ENCODE data around the gene TMEM154. TPM values are rescaled to one million over a fixed set of nuclear protein-coding genes. Genes with fewer than 3 reads are reported as not detected.

TMEM154 gene
- total RNA-seq, 1 experiment from 2014 or later = 0.22 TPM

- Histone ChIP-seq H4K20me1 (ENCODE audit: insufficient read depth, low read depth, low read length) (no peaks in the 10 kb centered on the region), H3K4me1 (ENCODE audit: low read length) (peaks cover 11% of the 10 kb centered on the region), H3K36me3 (ENCODE audit: insufficient read depth, low read length) (no peaks in the 10 kb centered on the region), H3K4me2 (ENCODE audit: low read depth, low read length, poor library complexity, severe bottlenecking) (no peak overlapping the region), H3K27ac (ENCODE audit: low read length) (no peak overlapping the region), H3K27me3 (ENCODE audit: low read length) (no peaks in the 10 kb centered on the region), H3K4me3 (ENCODE audit: low read length) (no peak overlapping the region), H3K79me2 (ENCODE audit: low read length) (no peaks in the 10 kb centered on the region), H3K9me2 (replicated peaks; ENCODE audit: insufficient read depth, low read length) (no peaks in the 10 kb centered on the region), H3K9me3 (ENCODE audit: low read length) (no peaks in the 10 kb centered on the region), H3K9ac (ENCODE audit: low read length) (no peak overlapping the region), H2AFZ (ENCODE audit: low read length) (no peak overlapping the region)
- DNase-seq = no peak
Measured at GRCh38 chr4:152680988-152681603, 1.3 kb upstream of the TMEM154 start.

GRCh38 chr4:152678841-152679240 is 956 bp downstream of the TMEM154 start:
- Histone ChIP-seq H2AFZ (ENCODE audit: low read length) (no peak overlapping the region), H3K27me3 (ENCODE audit: low read length) (no peaks in the 10 kb centered on the region), H3K36me3 (ENCODE audit: insufficient read depth, low read length) (no peaks in the 10 kb centered on the region), H3K9ac (ENCODE audit: low read length) (no peak overlapping the region), H3K4me2 (ENCODE audit: low read depth, low read length, poor library complexity, severe bottlenecking) (no peak overlapping the region), H3K4me3 (ENCODE audit: low read length) (no peak overlapping the region), H3K9me2 (replicated peaks; ENCODE audit: insufficient read depth, low read length) (no peaks in the 10 kb centered on the region), H3K9me3 (ENCODE audit: low read length) (no peaks in the 10 kb centered on the region), H3K4me1 (ENCODE audit: low read length) (peaks cover 11% of the 10 kb centered on the region), H4K20me1 (ENCODE audit: insufficient read depth, low read depth, low read length) (no peaks in the 10 kb centered on the region), H3K79me2 (ENCODE audit: low read length) (no peaks in the 10 kb centered on the region), H3K27ac (ENCODE audit: low read length) (no peak overlapping the region)
- DNase-seq = no peak

DNA sequence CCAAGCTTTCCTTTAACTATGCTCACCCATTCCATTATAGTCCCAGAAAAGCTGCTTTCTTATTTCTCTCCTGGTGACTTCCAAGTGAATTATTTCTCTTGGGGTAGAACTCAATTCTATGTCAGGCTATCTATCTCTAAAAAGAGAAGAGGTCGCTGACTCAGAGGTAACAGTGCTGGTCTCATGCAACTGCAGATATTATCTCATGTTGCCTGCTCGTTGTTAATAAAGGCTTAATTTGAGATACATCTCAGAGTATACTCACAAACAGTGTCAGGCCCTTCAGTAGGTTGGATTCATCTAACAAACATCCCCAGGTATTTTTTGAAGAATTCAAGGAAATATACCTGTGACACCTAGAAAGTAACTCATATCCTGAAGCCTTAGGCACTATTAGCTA is 2.7 kb downstream of the TMEM154 start:
- Histone ChIP-seq H3K9me2 (replicated peaks; ENCODE audit: insufficient read depth, low read length) (no peaks in the 10 kb centered on the region), H2AFZ (ENCODE audit: low read length) (no peak overlapping the region), H3K4me1 (ENCODE audit: low read length) (peaks cover 11% of the 10 kb centered on the region), H3K27ac (ENCODE audit: low read length) (no peak overlapping the region), H3K9ac (ENCODE audit: low read length) (no peak overlapping the region), H3K27me3 (ENCODE audit: low read length) (no peaks in the 10 kb centered on the region), H3K79me2 (ENCODE audit: low read length) (no peaks in the 10 kb centered on the region), H3K4me3 (ENCODE audit: low read length) (no peak overlapping the region), H3K9me3 (ENCODE audit: low read length) (no peaks in the 10 kb centered on the region), H4K20me1 (ENCODE audit: insufficient read depth, low read depth, low read length) (no peaks in the 10 kb centered on the region), H3K36me3 (ENCODE audit: insufficient read depth, low read length) (no peaks in the 10 kb centered on the region), H3K4me2 (ENCODE audit: low read depth, low read length, poor library complexity, severe bottlenecking) (no peak overlapping the region)
- DNase-seq = no peak

- no peak overlapping the region for H2AFZ ChIP-seq (ENCODE audit: low read length)
Measured at GRCh38 chr4:152676052-152676854, 3.5 kb downstream of the TMEM154 start.

GRCh38 chr4:152674359-152674758 is 5.4 kb downstream of the TMEM154 start:
- H3K27me3 ChIP-seq (ENCODE audit: low read length) = no peaks in the 10 kb centered on the region
- no peak overlapping the region for H3K4me3 ChIP-seq (ENCODE audit: low read length)
- H2AFZ ChIP-seq (ENCODE audit: low read length) = no peak overlapping the region
- H3K36me3 ChIP-seq (ENCODE audit: insufficient read depth, low read length) = no peaks in the 10 kb centered on the region
- H3K4me1 ChIP-seq (ENCODE audit: low read length) = no peaks in the 10 kb centered on the region
- no peak overlapping the region for H3K9ac ChIP-seq (ENCODE audit: low read length)
- DNase-seq = no peak
- H3K79me2 ChIP-seq (ENCODE audit: low read length) = no peaks in the 10 kb centered on the region
- H4K20me1 ChIP-seq (ENCODE audit: insufficient read depth, low read depth, low read length) = no peaks in the 10 kb centered on the region
- no peak overlapping the region for H3K4me2 ChIP-seq (ENCODE audit: low read depth, low read length, poor library complexity, severe bottlenecking)
- H3K27ac ChIP-seq (ENCODE audit: low read length) = no peak overlapping the region
- no peaks in the 10 kb centered on the region for H3K9me3 ChIP-seq (ENCODE audit: low read length)
- no peaks in the 10 kb centered on the region for H3K9me2 ChIP-seq (replicated peaks; ENCODE audit: insufficient read depth, low read length)

More at GRCh38 chr4:152676052-152676854, 3.5 kb downstream of the TMEM154 start:
- Histone ChIP-seq H3K36me3 (ENCODE audit: insufficient read depth, low read length) (no peaks in the 10 kb centered on the region), H3K27ac (ENCODE audit: low read length) (no peak overlapping the region), H3K9me2 (replicated peaks; ENCODE audit: insufficient read depth, low read length) (no peaks in the 10 kb centered on the region), H3K4me3 (ENCODE audit: low read length) (no peak overlapping the region), H3K9ac (ENCODE audit: low read length) (no peak overlapping the region), H3K9me3 (ENCODE audit: low read length) (no peaks in the 10 kb centered on the region), H3K79me2 (ENCODE audit: low read length) (no peaks in the 10 kb centered on the region), H3K4me1 (ENCODE audit: low read length) (peaks cover 6% of the 10 kb centered on the region), H3K27me3 (ENCODE audit: low read length) (no peaks in the 10 kb centered on the region), H4K20me1 (ENCODE audit: insufficient read depth, low read depth, low read length) (no peaks in the 10 kb centered on the region), H3K4me2 (ENCODE audit: low read depth, low read length, poor library complexity, severe bottlenecking) (no peak overlapping the region)
- no peak for DNase-seq

- H3K9ac ChIP-seq (ENCODE audit: low read length) = no peak overlapping the region
- no peak overlapping the region for H2AFZ ChIP-seq (ENCODE audit: low read length)
- no peaks in the 10 kb centered on the region for H4K20me1 ChIP-seq (ENCODE audit: insufficient read depth, low read depth, low read length)
- H3K4me1 ChIP-seq (ENCODE audit: low read length) = no peaks in the 10 kb centered on the region
- no peak overlapping the region for H3K27ac ChIP-seq (ENCODE audit: low read length)
- H3K9me2 ChIP-seq (replicated peaks; ENCODE audit: insufficient read depth, low read length) = no peaks in the 10 kb centered on the region
- H3K4me3 ChIP-seq (ENCODE audit: low read length) = no peak overlapping the region
- H3K27me3 ChIP-seq (ENCODE audit: low read length) = no peaks in the 10 kb centered on the region
- DNase-seq = no peak
- no peak overlapping the region for H3K4me2 ChIP-seq (ENCODE audit: low read depth, low read length, poor library complexity, severe bottlenecking)
- no peaks in the 10 kb centered on the region for H3K79me2 ChIP-seq (ENCODE audit: low read length)
- H3K9me3 ChIP-seq (ENCODE audit: low read length) = no peaks in the 10 kb centered on the region
- H3K36me3 ChIP-seq (ENCODE audit: insufficient read depth, low read length) = no peaks in the 10 kb centered on the region
Measured at GRCh38 chr4:152673489-152673888, 6.3 kb downstream of the TMEM154 start.

- DNase-seq = no peak
- no peak overlapping the region for H3K4me3 ChIP-seq (ENCODE audit: low read length)
- no peaks in the 10 kb centered on the region for H3K4me1 ChIP-seq (ENCODE audit: low read length)
- H3K4me2 ChIP-seq (ENCODE audit: low read depth, low read length, poor library complexity, severe bottlenecking) = no peak overlapping the region
- no peaks in the 10 kb centered on the region for H3K9me3 ChIP-seq (ENCODE audit: low read length)
- no peak overlapping the region for H3K9ac ChIP-seq (ENCODE audit: low read length)
- no peaks in the 10 kb centered on the region for H3K27me3 ChIP-seq (ENCODE audit: low read length)
- no peak overlapping the region for H3K27ac ChIP-seq (ENCODE audit: low read length)
- no peak overlapping the region for H2AFZ ChIP-seq (ENCODE audit: low read length)
- no peaks in the 10 kb centered on the region for H3K9me2 ChIP-seq (replicated peaks; ENCODE audit: insufficient read depth, low read length)
- no peaks in the 10 kb centered on the region for H4K20me1 ChIP-seq (ENCODE audit: insufficient read depth, low read depth, low read length)
- H3K36me3 ChIP-seq (ENCODE audit: insufficient read depth, low read length) = no peaks in the 10 kb centered on the region
- H3K79me2 ChIP-seq (ENCODE audit: low read length) = no peaks in the 10 kb centered on the region
Measured at GRCh38 chr4:152672206-152673092, 7.3 kb downstream of the TMEM154 start.

All from Karpas-422 (cell line).